Activated CD8-positive, alpha-beta T cell treated with anti-CD3 and anti-CD28 coated beads for 36 hours (primary cell): ENCODE results near the gene RPAIN. TPM values are rescaled to one million over a fixed set of nuclear protein-coding genes. Genes with fewer than 3 reads are reported as not detected.

ENCODE experiments used
- ATAC-seq: fragments of 200-7000 bp; cut with Tn5 transposase; one replicate; pipeline ENCODE4 v1.10.0; 2021; ENCODE audit warnings: mild to moderate bottlenecking, moderate library complexity
- CTCF ChIA-PET: fragments of 350-600 bp; sonication (Branson Sonifier 250); formaldehyde crosslinking; loops from one replicate; lab custom pipeline; 2021; ENCODE audit warnings: antibody characterized with exemption; lab: Charles Lee
- POLR2A ChIA-PET: fragments of 350-600 bp; sonication (Branson Sonifier 250); formaldehyde crosslinking; loops from one replicate; lab custom pipeline; 2021; ENCODE audit warnings: antibody characterized with exemption; lab: Charles Lee
- DNase-seq: peaks from one replicate; pipeline ENCODE4 v3.0.0-alpha.2; 2020
- H3K27ac Mint-ChIP-seq: one replicate; pipeline ENCODE4 v1.8.0; 2021; ENCODE audit warnings: mild to moderate bottlenecking, mixed read lengths
- H3K27me3 Mint-ChIP-seq: one replicate; pipeline ENCODE4 v1.8.0; 2021; ENCODE audit warnings: mixed read lengths
- H3K36me3 Mint-ChIP-seq: one replicate; pipeline ENCODE4 v1.8.0; 2021; ENCODE audit warnings: low read depth, mixed read lengths
- H3K4me1 Mint-ChIP-seq: one replicate; pipeline ENCODE4 v1.8.0; 2021; ENCODE audit warnings: low read depth, mixed read lengths
- H3K4me3 Mint-ChIP-seq: one replicate; pipeline ENCODE4 v1.8.0; 2021; ENCODE audit warnings: mild to moderate bottlenecking, moderate library complexity, mixed read lengths
- H3K9me3 Mint-ChIP-seq: one replicate; pipeline ENCODE4 v1.8.0; 2021; ENCODE audit warnings: mixed read lengths
- CTCF ChIP-seq: fragments of 200-600 bp; IDR thresholded peaks from one replicate; pipeline ENCODE4 v1.8.0; 2022; ENCODE audit warnings: antibody characterized with exemption, mild to moderate bottlenecking
- intact Hi-C: fragments of 100-400 bp; cut with micrococcal nuclease; formaldehyde crosslinking; loops from one replicate; pipeline ENCODE4 v1.10.0; 2022
- total RNA-seq, 2 experiments: library from RNA; stranded (reverse); gene quantifications; one replicate each; pipeline ENCODE4 v1.2.3, GENCODE V29; 2021

Gene RPAIN
- total RNA-seq, 2 experiments from 2014 or later, result 56.9 to 61.4 TPM

GRCh38 chr17:5379351-5380107 lies 40.5 kb upstream of the RPAIN start:
- Mint-ChIP-seq H3K4me1 (peaks cover 4% of the 10 kb centered on the region), H3K9me3 (no peaks in the 10 kb centered on the region), H3K36me3 (peaks cover 55% of the 10 kb centered on the region), H3K4me3 (no peak overlapping the region), H3K27ac (peak overlapping the region; percentile 32), H3K27me3 (no peaks in the 10 kb centered on the region)
- intact Hi-C loops, result no loop called here
- no peak for TF ChIP-seq CTCF
- DNase-seq (no peak), ATAC-seq (no peak)
- POLR2A ChIA-PET, result interaction anchor here (1.4 to 2.1 kb wide), 3 partner anchors 8 to 82 kb away, joined by 3 to 7 read pairs (median 4); partner anchors contain the start of genes NUP88 and RPAIN
- CTCF ChIA-PET, result interaction anchor here (1.2 kb wide), 1 partner anchor 8 kb away, joined by 3 read pairs; no protein-coding TSS in a partner anchor

GRCh38 chr17:5380491-5381135 lies 39.4 kb upstream of the RPAIN start:
- H3K27me3 Mint-ChIP-seq, result no peaks in the 10 kb centered on the region
- ChIA-PET CTCF (interaction anchor here (0.9 to 1.1 kb wide), 2 partner anchors 58 to 84 kb away, joined by 3 to 4 read pairs; no protein-coding TSS in a partner anchor), POLR2A (interaction anchor here (0.5 to 2.1 kb wide), 5 partner anchors 9 to 170 kb away, joined by 3 to 7 read pairs (median 4); partner anchors contain the start of genes NUP88 and RPAIN)
- H3K4me1 Mint-ChIP-seq, result peaks cover 4% of the 10 kb centered on the region
- H3K27ac Mint-ChIP-seq, result peak overlapping the region; percentile 32
- ATAC-seq, result no peak
- no peak overlapping the region for H3K4me3 Mint-ChIP-seq
- TF ChIP-seq CTCF, result no peak
- intact Hi-C loops, result no loop called here
- DNase-seq, result no peak
- H3K36me3 Mint-ChIP-seq, result peaks cover 55% of the 10 kb centered on the region
- H3K9me3 Mint-ChIP-seq, result no peaks in the 10 kb centered on the region

DNA sequence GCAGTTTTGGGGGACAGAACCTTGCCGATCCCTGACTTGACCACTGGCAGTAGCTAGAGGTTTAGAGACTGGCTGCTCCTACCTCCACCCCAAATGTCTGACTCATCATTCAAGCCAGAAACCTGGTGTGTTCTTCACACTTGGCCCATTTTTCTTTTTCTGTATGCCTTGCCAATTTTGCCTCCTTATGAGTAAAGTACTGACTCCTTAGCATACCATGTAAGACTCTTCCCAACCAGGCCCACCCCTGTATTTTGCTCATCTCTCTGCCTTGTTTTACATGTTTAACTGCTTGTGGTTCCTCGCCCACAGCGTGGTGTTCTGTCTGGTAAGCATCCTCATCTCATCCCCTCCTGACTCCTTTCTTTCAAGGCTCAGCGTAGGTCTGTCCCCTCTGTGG lies 38.4 kb upstream of the RPAIN start:
- ChIA-PET POLR2A (interaction anchor here (1.2 to 2.1 kb wide), 3 partner anchors 10 to 75 kb away, joined by 4 to 7 read pairs (median 7); no protein-coding TSS in a partner anchor), CTCF (interaction anchor here (1.1 kb wide), 1 partner anchor 57 kb away, joined by 4 read pairs; no protein-coding TSS in a partner anchor)
- Mint-ChIP-seq H3K4me1 (peaks cover 4% of the 10 kb centered on the region), H3K4me3 (no peak overlapping the region), H3K9me3 (no peaks in the 10 kb centered on the region), H3K27ac (peak overlapping the region; percentile 31), H3K27me3 (no peaks in the 10 kb centered on the region), H3K36me3 (peaks cover 58% of the 10 kb centered on the region)
- no peak for TF ChIP-seq CTCF
- DNase-seq, result no peak
- intact Hi-C loops, result no loop called here
- peak; percentile 35 for ATAC-seq

- no peak for DNase-seq
- ChIA-PET POLR2A (interaction anchor here (0.6 to 2.6 kb wide), 7 partner anchors 10 to 48 kb away, joined by 3 to 13 read pairs (median 4); partner anchors contain the start of gene C1QBP), CTCF (interaction anchor here (0.8 to 3.7 kb wide), 3 partner anchors 13 to 94 kb away, joined by 3 to 17 read pairs (median 3); partner anchors contain the start of gene C1QBP)
- H3K4me1 Mint-ChIP-seq, result peaks cover 7% of the 10 kb centered on the region
- no peak for ATAC-seq
- H3K27me3 Mint-ChIP-seq, result no peaks in the 10 kb centered on the region
- H3K27ac Mint-ChIP-seq, result no peak overlapping the region
- no peaks in the 10 kb centered on the region for H3K9me3 Mint-ChIP-seq
- no peak overlapping the region for H3K4me3 Mint-ChIP-seq
- intact Hi-C loops, result no loop called here
- no peak for TF ChIP-seq CTCF
- peaks cover 55% of the 10 kb centered on the region for H3K36me3 Mint-ChIP-seq
These were observed 28.3 kb upstream of the RPAIN start for GRCh38 chr17:5391678-5392077.
